Fibroblast of skin of back (primary cell): ENCODE data around the gene SMYD3.

Experiments
- DNase-seq: peaks from one replicate; pipeline ENCODE4 v3.0.0-alpha.2; 2013

The SMYD3 gene

DNA sequence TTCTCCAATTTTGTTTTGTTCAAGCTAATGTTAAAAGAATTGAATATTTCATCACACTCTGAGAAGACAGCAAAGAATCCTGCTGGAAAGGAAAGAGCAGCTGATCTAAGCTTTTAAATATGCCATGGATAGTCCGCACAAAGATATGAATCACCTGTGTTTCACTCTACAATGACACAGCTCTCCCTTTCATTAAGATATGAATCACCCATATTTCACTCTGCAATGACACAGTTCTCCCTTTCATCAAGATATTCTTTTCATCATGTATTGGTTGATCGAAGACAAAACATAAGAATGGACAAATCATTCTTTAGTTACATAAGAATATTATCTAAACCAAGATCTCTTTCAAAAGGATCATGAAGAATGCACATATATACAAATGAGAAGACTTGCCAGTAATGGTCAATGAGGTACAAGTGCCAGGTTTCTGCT, 367.3 kb downstream of the SMYD3 start:
- peak; percentile 87 for DNase-seq

DNA sequence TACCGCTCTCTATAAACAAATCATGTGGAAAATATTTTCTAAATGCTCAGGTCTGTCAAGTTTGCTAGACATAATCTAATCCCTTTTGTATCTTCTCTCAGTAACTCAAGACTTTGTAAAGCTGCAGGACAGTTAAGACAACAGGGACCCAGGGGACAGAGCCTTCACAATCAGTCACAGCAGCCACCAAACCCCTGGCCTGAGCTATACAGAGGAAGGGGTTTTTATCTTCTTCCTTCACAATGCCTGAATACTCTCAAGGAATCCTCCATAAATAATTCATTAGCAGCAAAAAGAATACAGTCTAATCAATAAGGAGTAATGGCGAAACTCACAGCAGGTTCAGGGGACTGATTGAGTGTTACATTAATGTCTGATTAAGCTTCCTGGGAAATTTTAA, 368.3 kb downstream of the SMYD3 start:
- no peak for DNase-seq

DNA sequence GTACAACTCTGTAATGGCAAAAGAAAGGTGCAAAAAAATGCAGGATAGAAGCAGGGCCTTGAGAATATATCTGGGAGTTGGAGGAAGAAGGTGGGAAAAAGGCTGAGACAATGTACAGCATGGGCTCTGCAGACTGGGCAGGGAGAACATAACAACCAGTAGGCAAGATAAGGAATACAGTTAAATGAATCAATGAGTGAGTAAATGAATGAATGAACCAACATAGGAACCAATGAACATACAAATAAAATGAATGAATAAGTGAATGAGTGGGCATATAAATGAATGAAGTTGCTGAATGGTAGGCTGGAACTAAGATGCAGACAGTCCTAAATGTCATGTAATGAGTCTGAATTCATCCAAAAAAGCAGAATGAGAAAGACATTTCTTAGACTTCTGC, 370.6 kb downstream of the SMYD3 start:
- DNase-seq, result no peak

DNA sequence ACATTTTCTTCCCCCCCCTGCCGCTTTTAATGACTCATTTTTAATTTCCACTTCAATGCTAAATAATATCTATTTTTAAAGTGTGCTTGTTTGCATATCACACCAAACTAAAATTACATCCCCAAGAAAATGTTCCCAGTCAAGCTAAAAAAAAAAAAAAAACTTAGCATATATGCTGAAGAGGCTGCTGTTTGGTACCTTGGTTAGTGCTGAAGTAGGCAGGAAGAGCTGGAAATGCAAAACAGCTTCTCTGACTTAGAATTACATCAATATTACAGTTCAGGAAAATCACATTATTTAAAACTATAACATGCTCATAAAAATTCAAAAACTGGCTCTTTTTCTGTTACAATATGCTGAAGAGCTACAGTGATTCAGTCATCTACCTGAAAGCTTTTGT, 372.3 kb downstream of the SMYD3 start:
- DNase-seq, result no peak

DNA sequence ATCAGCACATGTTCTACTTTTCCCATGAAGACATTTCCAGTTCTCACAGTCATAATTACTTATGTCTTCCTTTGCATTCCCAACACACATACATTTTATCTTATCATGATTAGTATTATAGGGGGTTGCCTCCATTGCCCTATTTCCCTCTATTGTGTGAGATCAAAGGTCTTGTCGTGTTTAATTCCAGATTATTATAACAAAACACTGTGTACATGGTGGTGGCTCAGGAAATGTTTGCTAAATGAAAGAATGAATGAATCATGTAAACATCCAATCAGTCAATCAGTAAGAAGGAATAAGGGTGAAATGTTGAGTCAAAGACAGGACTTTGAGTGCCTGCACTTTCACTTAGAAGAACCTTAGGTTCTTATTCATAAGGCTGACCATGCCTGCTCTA, 376.0 kb downstream of the SMYD3 start:
- DNase-seq, result no peak

DNA sequence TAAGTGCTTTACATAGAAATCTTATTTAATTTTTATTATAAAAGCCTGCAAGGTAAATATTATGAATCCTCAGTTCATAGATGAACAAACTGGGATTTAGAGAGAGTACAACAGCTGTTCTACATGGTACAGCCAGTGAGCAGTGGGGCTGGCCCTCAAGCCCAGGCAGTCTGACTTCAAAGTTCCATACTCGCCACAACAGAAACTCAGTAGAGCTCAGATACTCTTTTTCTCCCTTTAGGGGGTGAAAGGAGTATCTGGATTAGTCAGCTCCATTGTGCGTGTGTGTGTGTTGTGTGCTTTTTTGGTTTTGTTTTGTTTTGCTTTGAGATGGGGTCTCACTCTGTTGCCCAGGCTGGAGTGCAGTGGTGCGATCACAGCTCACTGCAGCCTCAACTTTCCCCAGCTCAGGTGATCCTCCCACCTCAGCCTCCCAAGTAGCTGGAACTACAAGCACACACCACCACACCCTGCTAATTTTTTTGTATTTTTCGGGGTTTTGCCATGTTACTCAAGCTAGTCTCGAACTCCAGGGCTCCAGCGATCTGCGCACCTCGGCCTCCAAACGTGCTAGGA, 378.5 kb downstream of the SMYD3 start:
- DNase-seq, result no peak

DNA sequence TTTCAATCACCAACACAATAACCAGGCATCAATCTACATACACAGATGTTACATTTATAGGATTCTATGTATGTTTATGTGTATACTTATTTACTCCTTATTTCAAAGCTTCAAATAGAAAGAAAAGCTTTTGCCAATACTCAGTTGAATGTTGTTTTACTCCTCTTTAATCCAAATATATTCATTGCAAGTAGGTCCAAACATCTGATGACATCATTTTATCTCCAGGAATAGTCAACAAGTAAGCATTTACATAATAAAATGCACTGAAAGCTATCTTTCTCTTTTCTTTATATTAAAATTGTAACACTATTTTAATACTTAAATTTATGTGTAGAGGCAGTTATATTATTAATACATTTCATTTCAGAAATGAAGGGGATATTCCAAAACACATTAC, 380.5 kb downstream of the SMYD3 start:
- DNase-seq, result no peak

DNA sequence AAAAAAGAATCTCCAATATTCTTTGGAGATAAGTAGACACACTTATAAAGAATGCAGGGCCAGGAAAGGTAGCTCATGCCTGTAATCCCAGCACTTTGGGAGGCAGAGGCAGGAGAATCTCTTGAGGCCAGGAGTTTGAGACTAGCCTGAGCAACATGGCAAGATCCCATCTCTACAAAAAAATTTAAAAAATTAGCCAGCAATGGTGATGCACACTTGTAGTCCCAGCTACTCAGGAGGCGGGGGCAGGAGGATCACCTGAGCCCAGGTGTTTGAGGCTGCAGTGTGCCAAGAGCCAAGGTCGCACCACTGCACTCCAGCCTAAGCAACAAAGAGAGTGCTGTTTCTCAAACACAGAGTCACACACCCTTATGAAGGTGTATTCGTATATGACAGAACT, 385.0 kb downstream of the SMYD3 start:
- DNase-seq, result no peak

DNA sequence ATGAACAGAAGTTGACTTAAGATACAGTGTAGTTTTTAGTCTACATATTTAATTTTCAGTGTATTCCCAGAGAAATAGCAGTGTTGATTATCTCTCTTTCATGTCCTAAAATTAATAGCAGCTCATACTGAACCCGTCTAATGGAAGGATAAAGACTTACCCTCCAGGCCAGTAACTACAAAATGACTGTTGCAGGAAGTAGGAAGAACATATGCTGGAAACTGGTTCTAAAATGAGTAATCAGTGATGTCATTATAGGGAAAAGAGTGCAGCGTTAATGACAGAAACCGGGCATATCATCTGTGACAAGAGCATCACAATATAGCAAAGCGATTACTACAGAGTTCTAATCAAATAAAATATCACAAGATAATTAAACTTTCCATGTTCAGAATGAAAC, 385.5 kb downstream of the SMYD3 start:
- DNase-seq, result no peak

DNA sequence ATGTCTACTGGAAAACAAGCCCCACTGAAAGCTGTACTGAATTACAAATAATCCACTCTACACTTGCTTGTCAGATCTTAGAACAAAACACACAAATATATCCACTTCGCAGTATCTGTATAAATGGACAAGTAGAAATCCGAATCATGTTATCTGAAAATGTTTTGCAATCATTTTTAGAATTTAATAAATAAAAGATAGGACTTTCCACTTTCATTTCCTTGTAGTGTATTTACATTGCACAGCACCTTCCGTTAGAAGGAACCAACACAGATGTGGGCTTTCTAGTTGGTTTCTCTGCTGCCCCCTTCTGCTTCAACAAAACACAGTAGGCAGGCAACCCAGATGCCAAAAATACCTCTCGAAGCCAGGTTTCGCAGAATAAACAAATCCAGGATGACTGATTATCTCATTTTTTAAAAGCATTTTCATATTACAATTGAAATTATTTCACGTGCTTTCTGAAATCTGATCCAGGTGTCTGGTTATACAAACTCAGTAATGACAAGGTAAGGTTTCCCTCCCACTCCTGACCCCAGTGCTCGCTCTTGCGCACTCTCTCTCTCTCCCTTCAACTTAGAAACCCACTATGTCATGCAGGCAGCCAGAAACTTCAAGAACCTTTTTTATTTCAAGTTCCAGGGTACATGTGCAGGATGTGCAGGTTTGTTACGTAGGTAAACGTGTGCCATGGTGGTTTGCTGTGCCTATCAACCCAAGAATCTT, 389.9 kb downstream of the SMYD3 start:
- DNase-seq, result peak; percentile 32

DNA sequence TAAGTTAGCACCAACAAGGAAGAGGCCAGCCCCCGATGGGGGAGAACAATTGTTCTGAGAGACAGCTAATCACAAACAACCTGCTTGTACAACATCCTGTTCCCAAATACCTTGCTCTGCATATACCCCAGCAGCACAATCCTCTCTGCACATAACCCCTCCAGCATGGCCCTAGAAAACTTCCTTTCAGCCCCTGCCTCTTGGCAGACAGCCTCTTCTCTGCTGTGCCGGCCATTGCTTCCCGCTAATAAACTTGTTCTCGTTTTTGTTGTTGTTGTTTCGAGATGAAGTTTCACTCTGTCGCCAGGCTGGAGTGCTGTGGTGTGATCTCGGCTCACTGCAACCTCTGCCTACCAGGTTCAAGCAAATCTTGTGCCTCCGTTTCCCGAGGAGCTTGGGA, 392.7 kb downstream of the SMYD3 start:
- DNase-seq, result no peak

DNA sequence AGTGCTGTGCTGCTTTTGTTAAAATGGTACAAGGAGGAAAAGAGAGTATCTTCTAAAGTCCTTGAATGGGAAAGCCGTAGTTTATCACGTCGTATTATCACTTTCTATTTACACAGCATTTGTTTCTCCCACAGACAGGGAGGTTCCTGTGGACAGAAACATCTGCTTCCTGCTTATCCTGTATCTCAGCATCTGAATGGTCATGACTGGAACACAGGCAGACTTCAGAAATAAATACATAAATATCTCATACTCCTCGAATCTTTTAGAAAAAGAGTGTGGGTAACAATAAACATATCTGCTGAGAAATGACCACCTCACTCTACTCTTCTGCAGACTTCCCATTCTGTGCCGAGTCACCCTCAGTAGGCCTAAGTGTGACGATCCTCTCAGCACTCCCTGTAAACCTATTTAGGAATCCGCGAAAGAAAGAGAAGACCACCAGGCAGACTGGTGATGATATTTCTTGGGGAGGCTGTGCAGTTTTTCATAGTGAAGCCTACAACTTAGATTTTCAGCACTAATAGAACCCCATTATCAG, 393.5 kb downstream of the SMYD3 start:
- DNase-seq, result no peak

DNA sequence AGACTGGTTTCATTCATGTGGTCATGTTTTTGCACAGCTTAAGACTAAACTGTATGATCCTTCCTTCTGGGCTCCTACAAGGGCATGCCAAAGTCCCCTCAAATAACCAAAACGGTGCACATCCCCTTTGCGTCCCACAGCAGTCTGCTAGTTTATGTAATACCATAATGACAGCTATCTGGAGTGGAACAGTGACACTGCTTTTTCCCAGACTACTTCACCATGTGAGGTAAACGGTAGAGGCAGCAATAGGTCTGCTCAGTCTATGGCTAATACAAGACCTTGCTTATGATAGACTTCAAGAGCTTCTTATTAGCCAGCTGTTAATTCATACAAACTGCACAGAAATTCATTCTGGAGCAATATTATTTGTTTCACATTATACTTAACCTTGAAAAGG, 395.5 kb downstream of the SMYD3 start:
- DNase-seq, result no peak

DNA sequence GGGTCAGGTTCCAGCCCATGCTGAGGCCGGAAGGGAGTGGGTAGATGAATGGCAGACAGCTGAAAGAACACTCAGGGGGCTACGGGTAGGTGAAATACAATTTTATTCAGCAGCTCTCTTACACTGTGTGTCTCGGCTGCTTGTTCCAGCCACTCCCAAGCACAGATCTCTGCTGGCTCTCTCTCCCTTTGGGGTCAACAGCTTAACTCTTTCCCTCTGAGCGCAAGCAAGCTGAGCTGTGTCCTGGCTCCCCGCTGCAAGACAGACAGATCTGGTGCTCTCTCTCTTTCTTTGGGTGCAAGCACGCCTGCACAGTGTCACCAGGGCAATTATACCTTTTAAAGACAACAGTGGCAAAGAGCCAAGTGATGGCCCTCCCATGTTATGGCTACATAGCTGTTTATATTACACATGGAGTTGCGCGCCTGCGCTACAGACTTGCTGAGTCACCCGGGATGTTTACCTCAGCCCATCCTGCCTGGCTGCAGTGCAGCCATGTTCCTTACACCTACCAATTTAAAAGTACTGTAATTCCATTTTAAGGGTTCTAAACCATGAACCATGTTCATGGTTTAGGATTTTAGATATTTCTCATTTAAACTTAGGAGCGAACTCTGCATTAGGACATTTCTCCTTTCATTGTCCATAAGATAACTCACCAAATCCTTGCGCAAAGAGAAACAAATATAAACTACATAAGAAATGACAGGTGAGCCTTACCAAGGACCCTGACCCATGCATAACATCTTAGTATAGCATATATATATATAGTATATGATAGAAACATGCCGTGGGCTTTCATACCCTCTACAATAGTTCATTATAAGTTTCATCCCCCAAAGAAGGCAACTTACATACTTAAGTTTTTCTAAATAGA, 396.5 kb downstream of the SMYD3 start:
- DNase-seq, result peak; percentile 25

DNA sequence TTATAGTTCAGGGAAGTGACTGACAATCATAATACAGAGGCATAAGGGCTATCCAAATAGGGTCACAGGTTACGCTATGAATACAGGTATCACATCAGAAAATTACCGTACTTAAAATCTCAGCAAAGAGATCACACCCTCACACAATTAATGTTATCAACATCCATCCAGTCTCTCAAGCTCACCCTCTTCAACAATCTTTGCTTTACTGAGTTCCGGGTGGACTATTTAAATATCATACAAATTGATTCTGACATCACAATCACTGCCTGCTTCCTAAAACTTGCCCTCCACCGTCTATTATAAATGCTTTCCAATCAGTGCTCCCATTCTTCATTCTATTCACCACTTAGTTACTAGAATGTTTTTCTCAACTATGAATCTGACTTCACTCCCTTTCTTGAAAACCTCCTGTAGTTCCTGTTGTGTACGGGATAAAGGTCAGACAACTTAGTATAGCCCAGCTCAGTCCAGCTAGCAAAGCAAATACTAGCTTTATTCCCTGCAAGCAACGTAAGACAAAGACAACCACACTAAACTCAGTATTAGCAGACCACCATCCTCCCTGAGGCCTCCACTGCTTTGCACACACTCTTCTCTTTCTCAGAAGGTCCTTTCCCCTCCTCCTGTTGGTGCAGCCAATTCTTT, 398.7 kb downstream of the SMYD3 start:
- DNase-seq, result no peak

DNA sequence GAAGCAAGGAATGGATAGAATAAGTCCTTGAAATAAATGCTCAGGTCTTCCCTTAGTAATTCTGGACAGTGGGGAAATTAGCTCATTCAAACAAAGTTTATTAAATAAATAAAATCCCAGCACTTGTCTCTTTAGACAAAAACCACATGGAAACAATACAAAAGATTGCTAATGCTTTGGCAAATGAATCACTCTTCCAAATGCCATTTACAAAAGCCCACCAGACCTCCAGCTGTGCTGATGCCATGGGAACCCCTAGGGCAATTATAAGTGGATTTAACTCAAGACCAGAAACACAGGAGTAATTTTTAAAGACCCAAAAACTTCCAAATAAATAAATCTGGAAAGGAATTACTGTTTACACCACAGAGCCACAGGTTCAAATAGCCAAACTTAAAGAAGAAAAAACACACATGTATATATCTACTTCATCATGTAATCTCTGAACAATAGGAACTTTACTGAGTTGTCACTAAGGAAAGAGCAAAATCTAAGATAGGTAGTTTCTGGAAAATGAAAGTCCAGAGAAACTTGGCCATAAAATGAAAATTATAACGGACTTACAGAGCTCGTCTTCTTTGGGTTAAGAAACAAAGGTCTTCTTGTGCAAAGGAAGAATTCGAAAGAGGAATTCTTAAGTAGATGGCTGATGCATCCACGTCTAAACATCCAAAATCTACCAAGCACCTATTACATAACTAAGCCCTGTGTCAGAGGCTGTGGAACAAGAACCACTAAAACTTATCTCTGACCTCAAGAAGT, 399.4 kb downstream of the SMYD3 start:
- peak; percentile 62 for DNase-seq

DNA sequence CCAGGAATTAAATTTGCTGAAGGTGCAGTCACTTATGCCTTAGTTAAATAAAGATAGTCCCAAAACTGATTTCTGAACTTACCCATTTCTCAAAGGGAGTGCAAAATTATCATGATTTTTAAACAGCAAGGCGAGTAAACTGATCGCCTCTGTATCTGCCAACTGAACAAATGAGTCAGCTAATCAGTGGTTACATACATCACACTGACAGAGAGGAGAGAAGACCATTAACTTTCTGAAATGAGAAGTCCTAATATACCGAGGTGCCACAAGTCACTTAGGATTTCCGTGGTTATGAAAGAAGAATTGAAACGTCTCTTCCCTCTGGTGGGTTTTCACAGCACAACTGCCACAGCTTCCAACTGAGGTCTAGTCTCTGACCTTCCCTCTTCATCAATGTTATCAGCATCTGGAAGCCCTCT, 400.7 kb downstream of the SMYD3 start:
- no peak for DNase-seq

DNA sequence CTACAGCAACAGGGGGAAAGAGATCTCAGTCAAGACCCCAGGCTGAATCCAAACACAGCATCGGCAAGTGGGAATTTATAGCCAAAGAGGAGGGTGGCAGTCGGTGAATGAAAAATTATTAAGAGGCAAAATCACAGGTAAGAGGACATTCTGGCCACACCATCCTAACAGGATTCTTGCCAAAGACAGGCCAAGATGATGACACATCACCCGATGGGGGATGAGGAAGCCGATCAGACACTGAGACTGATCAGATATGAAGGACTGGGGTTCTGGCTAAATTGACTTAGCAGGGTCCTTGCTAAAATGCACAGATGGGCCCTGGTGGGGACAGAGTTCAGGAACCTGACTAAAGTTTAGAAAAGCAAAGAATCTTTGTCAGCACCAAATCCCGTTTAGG, 402.2 kb downstream of the SMYD3 start:
- DNase-seq, result no peak

DNA sequence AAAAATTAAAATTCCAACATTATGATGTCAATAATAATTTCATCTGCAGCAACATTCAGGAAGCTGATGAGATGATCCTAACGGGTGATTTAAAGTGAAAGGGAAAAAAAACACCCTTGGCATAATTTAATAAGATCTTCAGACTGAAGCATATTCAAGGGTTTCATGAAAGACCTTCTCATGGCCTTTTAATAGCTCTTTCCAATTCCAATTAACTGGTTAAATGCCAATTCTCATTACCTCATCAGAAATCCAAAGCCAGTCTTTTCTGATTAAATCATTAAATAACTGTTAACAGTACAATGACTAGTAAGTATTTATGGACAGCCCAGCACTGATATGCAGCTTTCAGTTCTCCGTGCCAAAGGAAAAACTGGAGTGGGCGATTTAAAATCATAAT, 407.5 kb downstream of the SMYD3 start:
- DNase-seq, result peak; percentile 12

DNA sequence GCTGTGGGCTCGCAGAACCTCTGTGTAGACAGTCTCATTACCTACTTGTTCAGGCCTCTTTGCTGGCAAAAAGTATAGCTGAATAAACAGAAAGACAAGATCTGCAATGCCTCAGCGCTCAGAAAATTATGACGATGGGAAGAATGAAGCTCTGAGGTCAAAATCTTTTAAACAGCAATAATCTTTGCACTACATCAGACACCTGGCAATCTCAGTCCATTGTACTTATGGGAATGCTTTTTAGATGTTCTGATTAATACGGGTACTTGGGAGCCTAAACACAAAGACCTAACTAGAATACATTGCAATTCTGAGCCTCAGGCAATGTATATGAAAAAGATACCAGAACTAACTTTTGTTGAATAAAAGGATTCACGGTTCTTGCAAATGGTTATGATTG, 410.7 kb downstream of the SMYD3 start:
- DNase-seq, result no peak

DNA sequence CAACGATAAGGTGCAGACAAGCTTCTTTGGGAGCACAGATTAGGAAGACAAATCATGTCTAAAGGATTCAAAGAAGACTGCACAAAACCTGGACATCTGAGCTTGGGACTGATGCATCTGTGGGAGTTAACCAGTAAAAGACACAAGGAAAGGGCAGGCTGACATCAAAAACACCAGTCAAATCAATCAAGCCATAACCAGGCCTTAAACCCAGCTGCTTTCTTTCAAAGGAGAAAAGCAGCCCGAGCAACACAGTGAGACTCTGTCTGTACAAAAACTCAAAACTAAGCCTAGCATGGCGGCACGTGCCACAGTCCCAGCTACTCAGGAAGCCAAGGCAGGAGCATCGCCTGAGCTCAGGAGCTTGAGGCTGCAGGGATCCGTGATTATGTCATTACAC, 411.6 kb downstream of the SMYD3 start:
- DNase-seq, result no peak

DNA sequence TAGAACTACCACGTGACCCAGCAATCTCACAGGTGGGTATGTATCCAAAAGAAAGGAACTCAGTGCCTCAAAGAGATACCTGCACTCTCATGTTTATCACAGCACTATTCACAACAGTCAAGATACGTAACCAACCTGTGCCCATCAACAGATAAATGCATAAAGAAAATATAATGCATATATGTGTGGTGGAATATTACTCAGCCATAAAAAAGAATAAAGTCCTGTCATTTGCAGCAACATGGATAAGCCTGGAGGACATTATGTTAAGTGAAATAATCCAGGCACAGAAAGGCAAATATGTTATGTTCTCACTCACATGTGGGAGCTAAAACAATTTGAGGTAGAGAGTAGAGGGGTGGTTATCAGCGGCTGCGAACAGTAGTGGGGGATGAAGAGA, 413.8 kb downstream of the SMYD3 start:
- DNase-seq, result no peak
